Adipocyte (in vitro differentiated cells): ENCODE data around the gene L3MBTL4.
"Not testable (repeated sequence)": the region's sequence is repeated elsewhere in the genome, so short reads cannot be mapped to it uniquely, and the experiment has no call there.

ENCODE experiments used
- DNase-seq: peaks from one replicate; pipeline ENCODE4 v3.0.0-alpha.2; 2015; ENCODE audit warnings: low read depth
- H3K27me3 ChIP-seq: replicated peaks from 2 replicates; pipeline ENCODE4 v1.7.0; 2013; ENCODE audit warnings: mild to moderate bottlenecking, low read length, moderate library complexity; ENCODE audit not compliant: control insufficient read depth, insufficient read depth
- H3K36me3 ChIP-seq: 2 replicates; pipeline ENCODE4 v1.7.0; 2013; ENCODE audit warnings: low read length, mild to moderate bottlenecking, moderate library complexity; ENCODE audit not compliant: control insufficient read depth, insufficient read depth, severe bottlenecking
- H3K4me1 ChIP-seq: 2 replicates; pipeline ENCODE4 v1.7.0; 2013; ENCODE audit warnings: mild to moderate bottlenecking, low read length, moderate library complexity; ENCODE audit not compliant: control insufficient read depth, insufficient read depth
- H3K4me3 ChIP-seq: 2 replicates; pipeline ENCODE4 v1.7.0; 2013; ENCODE audit warnings: mild to moderate bottlenecking, low read length, moderate library complexity
- H3K9ac ChIP-seq: 2 replicates; pipeline ENCODE4 v1.7.0; 2013; ENCODE audit warnings: mild to moderate bottlenecking, low read length, moderate library complexity
- H3K9me3 ChIP-seq: 2 replicates; pipeline ENCODE4 v1.7.0; 2013; ENCODE audit warnings: mild to moderate bottlenecking, low read length, moderate library complexity; ENCODE audit not compliant: control insufficient read depth

The L3MBTL4 gene

DNA sequence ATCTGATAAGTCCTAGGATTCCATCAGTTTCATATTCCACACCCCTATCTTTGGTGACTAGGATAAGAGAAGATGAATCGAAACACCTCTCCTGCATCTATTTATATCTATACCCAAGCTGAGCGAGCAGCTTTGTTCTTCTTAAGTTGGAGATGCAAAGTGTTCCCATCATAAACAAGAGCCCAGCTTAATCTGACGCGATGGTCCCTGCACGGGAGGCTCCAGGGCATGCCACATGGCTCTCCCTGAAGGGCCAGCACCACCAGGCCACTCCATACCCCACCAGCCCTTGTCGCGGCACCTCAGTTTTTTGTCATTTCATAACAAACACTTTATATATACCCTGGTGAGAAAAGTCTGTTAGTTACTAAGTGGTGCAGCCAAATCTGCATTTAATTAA lies 255.3 kb downstream of the L3MBTL4 start:
- Histone ChIP-seq H3K27me3 (no peaks in the 10 kb centered on the region), H3K4me3 (no peak overlapping the region), H3K9me3 (no peaks in the 10 kb centered on the region), H3K36me3 (no peaks in the 10 kb centered on the region), H3K9ac (no peak overlapping the region), H3K4me1 (peaks cover 6% of the 10 kb centered on the region)
- no peak for DNase-seq

GRCh38 chr18:6158958-6159357 lies 255.8 kb downstream of the L3MBTL4 start:
- no peak for DNase-seq

DNA sequence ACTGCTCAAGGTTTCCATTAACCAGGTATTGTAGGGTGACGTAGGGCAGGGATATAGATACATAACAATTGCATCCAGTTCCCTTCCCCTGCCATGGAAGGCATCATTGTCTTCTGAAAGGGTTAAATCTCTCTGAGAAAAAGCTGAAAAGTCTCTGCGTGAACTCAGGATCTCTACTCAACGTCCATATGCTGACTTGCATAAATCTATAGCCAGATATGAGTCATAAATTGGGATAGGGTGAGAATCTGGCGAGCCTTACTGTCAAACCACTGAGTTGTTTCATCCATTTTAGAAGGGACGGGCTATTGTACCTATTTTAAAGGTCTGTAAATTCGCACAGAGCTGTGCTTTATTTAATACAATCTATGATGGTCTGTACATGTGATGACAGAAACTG lies 258.3 kb downstream of the L3MBTL4 start:
- Histone ChIP-seq H3K9me3 (peaks cover 9% of the 10 kb centered on the region), H3K4me3 (no peak overlapping the region), H3K4me1 (peaks cover 6% of the 10 kb centered on the region), H3K9ac (no peak overlapping the region), H3K27me3 (no peaks in the 10 kb centered on the region), H3K36me3 (no peaks in the 10 kb centered on the region)
- no peak for DNase-seq

More at GRCh38 chr18:6158958-6159357, 255.8 kb downstream of the L3MBTL4 start:
- Histone ChIP-seq H3K27me3 (no peaks in the 10 kb centered on the region), H3K9me3 (no peaks in the 10 kb centered on the region), H3K4me3 (no peak overlapping the region), H3K9ac (no peak overlapping the region), H3K36me3 (no peaks in the 10 kb centered on the region), H3K4me1 (peaks cover 6% of the 10 kb centered on the region)

DNA sequence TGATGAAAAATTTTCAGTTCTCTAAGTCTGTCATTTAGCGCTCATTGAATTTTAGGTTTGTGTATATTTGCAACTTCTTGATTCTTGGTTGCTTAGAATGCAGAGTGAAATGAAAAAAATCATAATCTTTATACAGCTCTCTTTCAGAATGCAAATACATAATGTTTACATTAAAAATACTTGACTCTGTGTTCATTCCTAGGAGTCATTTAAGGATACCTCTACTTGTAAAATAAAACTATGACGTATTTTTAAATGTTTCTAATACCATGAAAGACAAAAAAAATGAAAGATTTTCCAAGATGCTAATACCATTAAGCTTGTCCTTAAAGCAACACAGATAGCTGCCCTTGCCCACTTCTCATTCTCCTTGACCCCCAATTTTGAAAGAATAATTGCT lies 259.0 kb downstream of the L3MBTL4 start:
- no peak for DNase-seq
- H3K4me3 ChIP-seq = no peak overlapping the region
- H3K27me3 ChIP-seq = no peaks in the 10 kb centered on the region
- peaks cover 6% of the 10 kb centered on the region for H3K4me1 ChIP-seq
- no peak overlapping the region for H3K9ac ChIP-seq
- peaks cover 9% of the 10 kb centered on the region for H3K9me3 ChIP-seq
- H3K36me3 ChIP-seq = no peaks in the 10 kb centered on the region

DNA sequence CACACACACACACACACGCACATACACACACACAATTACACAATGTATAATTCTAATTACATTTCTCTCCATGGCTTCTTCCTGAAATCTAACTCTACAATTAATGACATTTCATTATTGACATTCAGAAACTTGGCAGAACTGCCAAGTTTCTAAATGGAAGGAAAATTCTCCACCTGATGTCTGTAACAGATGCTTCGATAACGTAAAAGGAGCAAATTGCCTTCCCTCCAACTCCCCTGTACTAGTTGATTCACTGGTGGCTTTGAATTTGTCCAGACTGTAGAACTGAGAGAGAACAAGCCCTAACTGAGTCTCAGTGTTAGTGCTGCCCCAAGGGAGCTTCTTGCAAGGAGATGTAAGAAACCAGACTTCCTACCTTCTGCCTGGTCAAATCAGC lies 264.3 kb downstream of the L3MBTL4 start:
- no peaks in the 10 kb centered on the region for H3K4me1 ChIP-seq
- H3K9me3 ChIP-seq = peaks cover 9% of the 10 kb centered on the region
- no peak overlapping the region for H3K9ac ChIP-seq
- H3K36me3 ChIP-seq = no peaks in the 10 kb centered on the region
- H3K4me3 ChIP-seq = no peak overlapping the region
- H3K27me3 ChIP-seq = no peaks in the 10 kb centered on the region
- DNase-seq = no peak

GRCh38 chr18:6146307-6146661 lies 268.4 kb downstream of the L3MBTL4 start:
- Histone ChIP-seq H3K36me3 (no peaks in the 10 kb centered on the region), H3K4me3 (no peak overlapping the region), H3K27me3 (no peaks in the 10 kb centered on the region), H3K9me3 (no peaks in the 10 kb centered on the region), H3K4me1 (no peaks in the 10 kb centered on the region), H3K9ac (no peak overlapping the region)
- no peak for DNase-seq

- no peaks in the 10 kb centered on the region for H3K36me3 ChIP-seq
- no peaks in the 10 kb centered on the region for H3K9me3 ChIP-seq
- no peaks in the 10 kb centered on the region for H3K27me3 ChIP-seq
- H3K4me3 ChIP-seq = no peak overlapping the region
- no peak for DNase-seq
- H3K4me1 ChIP-seq = no peaks in the 10 kb centered on the region
- H3K9ac ChIP-seq = no peak overlapping the region
Measured at GRCh38 chr18:6145645-6146306, 268.9 kb downstream of the L3MBTL4 start.

DNA sequence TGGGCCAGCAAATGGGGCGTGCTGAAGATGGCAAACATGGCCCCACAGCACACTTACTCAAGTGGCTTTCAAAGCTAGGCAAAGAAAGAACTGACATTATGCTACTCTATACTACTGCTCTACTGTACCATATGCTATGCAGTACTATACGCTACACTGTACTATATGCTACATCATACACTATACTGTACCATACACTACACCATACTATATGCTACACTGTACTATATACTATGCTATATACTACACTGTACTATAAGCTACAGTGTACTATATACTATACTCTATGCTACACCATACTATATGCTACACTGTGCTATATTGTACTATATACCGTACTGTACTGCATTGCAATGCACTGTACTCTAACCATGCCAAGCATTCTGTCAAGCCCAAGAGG lies 275.7 kb downstream of the L3MBTL4 start:
- H3K36me3 ChIP-seq = no peaks in the 10 kb centered on the region
- H3K9me3 ChIP-seq = no peaks in the 10 kb centered on the region
- H3K27me3 ChIP-seq = no peaks in the 10 kb centered on the region
- H3K4me3 ChIP-seq = no peak overlapping the region
- DNase-seq = no peak
- no peaks in the 10 kb centered on the region for H3K4me1 ChIP-seq
- no peak overlapping the region for H3K9ac ChIP-seq

- H3K9me3 ChIP-seq, H3K9ac ChIP-seq: not testable (repeated sequence)
Measured at GRCh38 chr18:6135901-6136300, 278.8 kb downstream of the L3MBTL4 start.

DNA sequence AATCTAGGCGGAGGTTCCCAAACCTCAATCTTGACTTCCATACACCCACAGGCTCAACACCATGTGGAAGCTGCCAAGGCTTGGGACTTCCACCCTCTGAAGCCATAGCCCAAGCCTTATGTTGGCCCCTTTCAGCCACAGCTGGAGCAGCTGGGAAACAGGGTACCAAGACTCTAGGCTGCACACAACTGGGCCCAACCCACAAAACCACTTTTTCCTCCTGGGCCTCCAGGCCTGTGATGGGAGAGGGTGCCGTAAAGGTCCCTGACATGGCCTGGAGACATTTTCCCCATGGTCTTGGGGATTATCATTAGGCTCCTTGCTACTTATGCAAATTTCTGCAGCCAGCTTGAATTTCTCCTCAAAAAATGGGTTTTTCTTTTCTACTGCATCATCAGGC lies 279.7 kb downstream of the L3MBTL4 start:
- H3K9ac ChIP-seq, H3K9me3 ChIP-seq, H3K27me3 ChIP-seq, DNase-seq, H3K36me3 ChIP-seq, H3K4me1 ChIP-seq, H3K4me3 ChIP-seq: not testable (repeated sequence)

More at GRCh38 chr18:6135901-6136300, 278.8 kb downstream of the L3MBTL4 start:
- H3K36me3 ChIP-seq, H3K4me3 ChIP-seq, H3K4me1 ChIP-seq, DNase-seq, H3K27me3 ChIP-seq: not testable (repeated sequence)

GRCh38 chr18:6132751-6133368 lies 281.9 kb downstream of the L3MBTL4 start:
- no peaks in the 10 kb centered on the region for H3K4me1 ChIP-seq
- no peaks in the 10 kb centered on the region for H3K27me3 ChIP-seq
- no peaks in the 10 kb centered on the region for H3K36me3 ChIP-seq
- no peak for DNase-seq
- no peak overlapping the region for H3K4me3 ChIP-seq
- no peaks in the 10 kb centered on the region for H3K9me3 ChIP-seq
- no peak overlapping the region for H3K9ac ChIP-seq

- peaks cover 4% of the 10 kb centered on the region for H3K9me3 ChIP-seq
- DNase-seq = no peak
Measured at GRCh38 chr18:6120820-6121279, 293.9 kb downstream of the L3MBTL4 start.

More at GRCh38 chr18:6120820-6121279, 293.9 kb downstream of the L3MBTL4 start:
- H3K36me3 ChIP-seq = no peaks in the 10 kb centered on the region
- H3K9ac ChIP-seq = no peak overlapping the region
- no peaks in the 10 kb centered on the region for H3K27me3 ChIP-seq
- H3K4me1 ChIP-seq = no peaks in the 10 kb centered on the region
- H3K4me3 ChIP-seq = no peak overlapping the region
